GM19467 (cell line): ENCODE data around the gene MYO5C.
"Not testable (repeated sequence)": the region's sequence is repeated elsewhere in the genome, so short reads cannot be mapped to it uniquely, and the experiment has no call there.

Experiments used
- ATAC-seq: cut with Tn5 transposase; IDR thresholded peaks from one replicate; pipeline ENCODE4 v1.9.1; 2021; ENCODE audit warnings: mild to moderate bottlenecking, moderate library complexity; ENCODE audit not compliant: unreplicated experiment

The MYO5C gene

DNA sequence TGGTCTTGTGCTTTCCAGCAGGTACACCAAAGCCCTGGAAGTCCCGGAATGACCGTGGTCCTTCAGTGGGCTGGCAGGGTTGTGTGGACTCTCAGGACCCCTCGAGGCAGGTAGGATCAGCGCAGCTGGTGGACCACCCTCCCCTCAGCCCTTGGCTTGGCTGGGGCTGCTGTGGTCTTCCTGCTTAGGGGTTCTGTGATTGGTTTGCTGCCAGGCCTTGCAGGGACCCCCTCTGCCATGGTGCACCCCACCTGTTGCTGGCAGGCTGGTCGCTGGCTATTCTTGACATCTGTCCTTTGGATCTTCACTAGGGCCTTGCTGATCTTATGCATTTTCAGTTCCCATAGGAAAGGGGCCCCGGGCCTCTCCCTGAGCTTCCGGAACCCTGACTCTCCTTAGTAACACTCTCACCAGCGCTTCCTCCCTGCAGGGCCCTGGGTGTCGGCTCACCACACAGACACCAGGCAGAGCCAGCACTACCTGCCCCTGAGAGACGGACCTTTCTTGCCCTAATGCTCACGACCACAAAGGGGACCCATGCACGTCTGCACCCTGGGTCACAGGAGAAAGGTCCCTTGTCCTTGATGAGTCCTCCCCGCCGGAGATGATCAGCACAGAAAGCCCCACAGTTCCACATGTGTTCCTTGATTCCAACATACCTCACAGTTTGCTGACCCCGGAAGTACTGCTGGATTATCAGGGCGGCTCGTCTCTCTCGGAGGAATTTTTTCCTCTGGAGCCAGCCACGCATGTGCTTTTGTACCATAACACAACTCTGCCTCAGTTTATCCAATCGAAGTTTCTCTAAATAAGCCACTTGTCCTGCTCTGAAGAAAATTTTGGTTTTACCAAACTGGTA, 51.7 kb downstream of the MYO5C start:
- ATAC-seq: no peak

DNA sequence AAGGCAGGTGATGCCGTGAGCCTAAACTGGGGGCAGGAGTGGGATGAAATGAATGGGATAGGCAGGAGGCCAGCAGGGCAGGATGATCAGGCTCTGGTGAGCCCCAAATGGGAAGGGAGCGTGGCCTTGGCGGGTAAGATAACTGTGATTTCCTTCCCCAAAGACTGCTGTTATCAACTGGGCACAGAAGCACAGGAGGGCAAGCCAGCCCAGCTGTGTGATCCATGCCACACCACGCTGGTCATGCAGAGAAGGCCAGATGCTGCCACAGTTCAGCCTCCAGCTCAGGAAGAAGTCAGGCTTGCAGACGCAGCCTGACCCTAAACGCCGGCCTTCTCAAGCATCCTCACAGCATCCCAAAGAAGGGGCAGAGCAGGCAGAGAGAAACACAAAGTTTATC, 52.3 kb downstream of the MYO5C start:
- ATAC-seq: no peak

DNA sequence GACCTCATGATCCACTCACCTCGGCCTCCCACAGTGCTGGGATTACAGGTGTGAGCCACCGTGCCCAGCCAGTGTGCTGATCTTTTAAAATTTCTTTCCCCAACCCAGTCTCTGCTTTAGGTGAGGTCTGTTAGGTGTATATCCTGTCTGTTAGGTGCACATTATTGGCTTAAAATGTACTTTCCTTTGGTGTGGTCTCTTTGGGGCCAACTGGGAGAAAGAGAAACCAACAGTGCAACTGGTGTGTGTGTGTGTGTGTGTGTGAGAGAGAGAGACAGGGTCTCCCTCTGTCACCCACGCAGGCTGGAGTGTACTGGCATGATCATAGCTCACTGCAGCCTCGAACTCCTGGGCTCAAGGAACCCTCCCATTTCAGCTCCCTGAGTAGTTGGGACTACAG, 54.1 kb downstream of the MYO5C start:
- no peak for ATAC-seq

DNA sequence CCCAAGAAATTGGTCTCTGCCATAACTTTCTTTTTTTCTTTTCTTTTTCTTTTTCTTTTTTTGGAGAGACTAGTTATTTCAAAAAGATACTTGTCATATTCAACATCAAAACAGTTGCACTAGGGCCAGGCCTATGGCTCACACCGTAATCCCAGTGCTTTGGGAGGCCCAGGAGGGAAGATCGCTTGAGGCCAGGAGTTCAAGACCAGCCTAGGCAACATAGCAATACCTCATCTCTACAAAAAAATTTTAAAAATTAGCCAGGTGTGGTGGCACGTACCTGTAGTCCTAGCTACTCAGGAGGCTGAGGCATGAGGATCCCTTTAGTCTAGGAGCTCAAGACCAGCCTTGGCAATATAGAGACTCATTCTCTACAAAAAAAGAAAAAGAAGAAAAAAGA, 55.4 kb downstream of the MYO5C start:
- ATAC-seq: no peak

DNA sequence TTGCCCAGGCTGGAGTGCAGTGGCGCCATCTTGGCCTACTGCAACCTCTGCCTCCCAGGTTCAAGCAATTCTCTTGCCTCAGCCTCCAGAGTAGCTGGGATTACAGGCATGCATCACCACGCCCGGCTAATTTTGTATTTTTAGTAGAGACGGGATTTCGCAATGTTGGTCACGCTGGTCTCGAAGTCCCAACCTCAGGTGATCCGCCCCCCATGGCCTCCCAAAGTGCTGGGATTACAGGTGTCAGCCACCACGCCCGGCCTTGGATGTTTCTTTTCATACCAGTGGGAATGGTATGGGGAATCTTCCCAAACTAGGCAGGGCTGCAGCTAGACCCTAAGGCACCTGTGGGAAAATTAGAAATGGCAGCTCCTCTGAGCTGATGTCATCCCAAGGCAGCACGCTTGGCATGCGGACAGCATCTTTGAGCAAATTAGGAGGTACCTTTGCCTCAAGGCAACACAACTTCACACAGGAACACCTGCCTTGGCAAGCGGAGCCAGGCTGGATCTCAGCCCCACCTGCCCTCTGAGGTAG, 56.5 kb downstream of the MYO5C start:
- ATAC-seq: not testable (repeated sequence)

DNA sequence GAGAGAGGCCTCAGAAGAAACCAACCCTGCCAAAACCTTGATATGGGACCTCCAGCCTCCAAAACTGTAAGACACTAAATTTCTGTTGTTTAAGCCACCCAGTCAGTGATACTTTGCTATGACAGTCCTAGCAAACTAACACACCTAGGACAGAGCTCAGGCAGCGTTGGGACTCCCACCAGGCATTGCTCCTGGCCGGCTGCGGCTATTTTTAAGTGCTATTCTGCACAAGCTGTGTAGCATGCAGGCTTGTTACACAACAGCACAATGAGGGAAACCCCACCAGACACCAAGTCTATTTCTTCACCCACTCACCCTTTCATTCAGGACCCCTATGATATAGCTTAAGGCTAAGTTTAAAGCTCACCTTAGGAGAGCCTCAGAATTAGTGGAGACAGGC, 57.5 kb downstream of the MYO5C start:
- no peak for ATAC-seq

DNA sequence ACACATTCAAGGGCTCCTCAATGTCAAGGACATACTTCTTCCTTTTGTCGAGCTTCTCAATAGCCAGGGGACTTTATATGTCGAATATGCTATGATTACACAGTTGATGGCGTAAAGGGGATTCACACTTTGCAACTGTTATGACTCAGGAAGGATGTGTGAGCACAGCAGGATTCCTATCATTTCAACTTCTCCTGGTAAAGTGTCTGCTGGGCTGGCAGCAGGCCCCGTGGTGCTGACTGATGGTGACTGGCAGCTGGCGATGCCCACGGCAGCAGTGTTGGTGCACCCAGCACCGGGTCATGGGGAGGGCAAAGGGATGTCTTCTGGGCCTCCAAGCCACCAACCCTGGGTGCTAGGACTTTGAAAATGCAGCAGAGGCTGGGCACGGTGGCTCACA, 59.6 kb downstream of the MYO5C start:
- no peak for ATAC-seq

DNA sequence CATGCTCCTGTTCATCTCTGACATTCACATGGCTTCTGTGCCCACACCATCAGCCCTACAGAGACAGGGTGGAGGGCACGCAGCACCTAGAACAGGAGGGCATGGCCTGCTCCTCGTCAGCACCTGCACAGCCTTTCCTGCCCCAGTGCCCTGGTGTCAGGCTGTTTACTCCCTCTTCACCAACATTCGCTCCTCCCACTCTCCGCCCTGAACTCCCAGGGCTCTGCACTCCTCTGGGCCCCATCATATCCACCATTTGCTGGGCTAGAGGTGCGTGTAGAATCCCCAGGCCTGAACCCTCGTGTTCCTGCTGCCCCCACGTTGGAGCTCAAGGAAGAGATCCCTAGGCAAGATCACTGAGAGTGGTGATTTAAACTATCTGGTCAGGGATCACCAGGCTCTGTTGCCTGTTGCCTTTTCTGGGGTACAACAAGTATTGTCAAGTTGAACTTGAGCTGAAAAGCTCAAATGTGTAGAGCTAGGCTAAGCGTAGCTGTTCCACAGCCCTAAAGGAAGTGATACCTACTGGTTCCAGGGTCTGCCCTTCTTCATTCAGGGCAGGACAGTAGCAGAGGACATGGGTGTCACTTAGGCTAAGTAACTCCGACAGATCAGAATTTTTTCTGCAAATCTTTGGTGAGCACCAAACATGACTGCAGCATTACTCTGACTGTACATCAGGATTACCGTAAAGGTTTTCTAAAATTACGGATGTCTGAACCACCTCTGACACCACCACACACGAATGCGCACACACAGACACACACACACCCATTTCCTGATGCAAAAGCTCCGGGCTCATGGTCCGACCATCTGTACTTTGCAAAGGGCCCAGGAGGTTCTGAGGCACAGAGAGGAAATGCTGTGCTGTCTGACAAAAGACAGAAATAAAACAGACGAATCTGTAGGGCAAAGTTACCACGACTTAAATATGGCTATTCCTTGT, 60.7 kb downstream of the MYO5C start:
- ATAC-seq: peak; percentile 39

DNA sequence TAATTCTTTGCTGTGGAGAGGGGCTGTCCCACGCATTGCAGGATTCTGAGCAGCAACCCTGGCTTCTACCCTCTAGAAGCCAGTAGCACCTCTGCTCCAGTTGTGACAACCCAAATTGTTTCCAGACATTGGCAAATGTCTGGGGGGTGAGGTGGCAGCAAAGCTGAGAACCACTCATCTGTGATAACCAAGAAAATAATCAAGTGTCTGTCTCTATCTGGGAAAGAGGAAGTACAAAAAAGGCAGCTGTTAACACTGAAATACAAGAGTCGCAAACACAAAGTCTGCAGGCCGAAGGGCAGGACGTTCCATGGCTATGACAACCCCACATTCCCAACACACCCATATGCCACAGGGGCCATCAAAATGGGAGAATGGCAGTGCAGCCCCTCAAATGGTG, 62.2 kb downstream of the MYO5C start:
- peak; percentile 32 for ATAC-seq

DNA sequence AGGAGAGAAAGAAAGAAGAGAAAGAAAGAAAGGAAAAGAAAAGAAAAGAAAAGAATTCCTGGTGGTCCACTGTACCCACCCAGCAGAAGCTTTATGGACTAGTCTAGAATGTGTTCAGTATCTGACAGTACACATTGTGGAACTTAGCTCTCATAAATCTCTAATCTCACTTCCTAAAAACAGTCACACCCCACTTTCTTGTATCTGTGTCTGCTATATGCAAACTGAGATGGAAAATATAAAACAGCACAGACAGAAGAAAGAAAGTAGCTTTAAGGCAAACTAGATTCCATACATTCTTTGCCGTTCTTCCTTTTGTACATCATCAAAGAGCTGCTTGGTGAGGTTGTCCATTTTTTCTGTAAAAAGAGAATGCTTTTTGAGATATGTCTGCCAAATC, 63.3 kb downstream of the MYO5C start:
- peak; percentile 49 for ATAC-seq

DNA sequence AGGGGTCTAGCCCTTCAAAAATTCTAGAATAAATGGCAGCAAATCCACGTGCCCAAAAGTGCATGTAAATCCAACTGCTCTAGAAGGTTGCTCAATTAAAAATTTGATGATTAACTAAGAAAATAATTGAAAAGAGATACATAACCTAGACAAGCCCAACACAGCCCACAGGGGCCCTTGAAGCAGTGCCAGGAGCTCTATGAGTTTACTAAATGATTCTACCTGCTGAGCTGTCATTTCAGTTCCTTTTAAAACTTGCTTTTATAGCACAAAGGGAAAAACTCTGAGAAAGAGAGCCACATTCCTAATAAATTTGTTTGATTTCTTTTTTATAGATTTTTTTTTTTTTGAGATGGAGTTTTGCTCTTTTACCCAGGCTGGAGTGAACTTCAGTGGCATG, 65.5 kb downstream of the MYO5C start:
- ATAC-seq: no peak

DNA sequence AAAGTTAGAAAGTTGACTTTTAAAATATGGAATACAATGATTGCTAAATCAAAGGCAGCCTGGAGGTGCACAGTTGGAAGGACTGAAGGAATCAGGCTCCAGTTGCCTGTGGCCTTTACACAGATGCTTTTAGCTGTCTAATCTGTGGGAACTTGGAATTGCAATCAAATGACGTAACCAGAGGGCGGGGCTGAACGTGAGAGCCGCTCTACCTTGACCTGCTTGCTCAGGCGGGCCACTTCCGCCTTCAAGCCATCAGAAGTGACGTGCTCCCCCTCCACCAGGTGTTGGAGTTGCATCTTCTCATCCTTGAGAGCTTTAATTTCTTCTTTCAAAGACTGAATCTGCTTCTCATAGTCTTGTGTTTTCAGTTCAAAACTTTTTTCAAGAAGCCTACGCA, 66.7 kb downstream of the MYO5C start:
- ATAC-seq: no peak

DNA sequence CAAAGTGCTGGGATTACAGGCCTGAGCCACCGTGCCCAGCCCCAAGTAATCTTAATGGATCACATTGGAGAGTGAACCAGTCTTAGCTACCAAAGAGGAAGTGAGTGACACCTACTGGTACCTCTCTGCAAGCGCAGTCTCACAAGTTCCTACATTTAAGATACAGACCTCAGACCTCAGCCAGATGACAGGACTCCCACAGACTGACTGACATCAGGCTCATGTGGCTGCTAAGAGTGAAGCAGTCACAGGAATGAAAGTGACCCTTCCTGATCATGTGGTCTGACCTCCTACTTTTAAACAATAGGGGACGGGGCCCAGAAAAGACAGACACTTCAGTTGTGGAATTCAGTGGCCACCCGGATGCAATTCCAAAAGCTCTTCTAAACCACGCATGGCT, 68.1 kb downstream of the MYO5C start:
- ATAC-seq: peak; percentile 70

DNA sequence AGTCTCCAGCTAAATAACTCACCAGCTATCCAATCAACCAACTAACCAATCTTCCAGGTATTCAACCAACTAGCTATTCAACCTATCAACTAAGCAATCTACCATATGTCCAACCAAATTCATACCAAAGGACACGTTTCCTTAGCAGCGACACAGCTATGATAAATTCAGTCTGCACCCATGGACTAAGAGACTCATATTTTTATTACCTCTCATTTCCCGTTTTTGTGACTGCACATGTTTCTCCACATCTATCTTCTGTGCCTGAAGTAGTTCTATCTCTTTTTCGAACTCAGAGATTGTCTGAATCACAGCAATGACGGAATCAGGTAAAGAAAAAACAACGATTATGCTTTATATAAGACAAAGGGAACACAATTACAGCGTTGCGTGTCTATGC, 70.4 kb downstream of the MYO5C start:
- no peak for ATAC-seq

DNA sequence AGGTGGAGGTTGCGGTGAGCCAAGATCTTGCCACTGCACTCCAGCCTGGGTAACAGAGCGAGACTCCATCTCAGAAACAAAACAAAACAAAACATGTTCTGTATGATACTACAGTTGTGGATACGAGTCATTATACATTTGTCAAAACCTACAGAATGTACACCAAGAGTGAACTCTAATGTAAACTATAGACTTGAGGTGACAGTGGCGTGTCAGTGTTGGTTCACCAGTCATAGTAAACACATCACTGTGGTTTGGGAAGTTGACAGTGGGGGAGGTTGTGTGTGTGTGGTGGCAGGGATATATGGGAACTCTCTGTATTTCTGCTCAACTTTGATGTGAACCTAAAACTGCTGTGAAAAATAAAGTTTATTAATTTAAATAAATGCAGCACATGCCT, 71.4 kb downstream of the MYO5C start:
- no peak for ATAC-seq

DNA sequence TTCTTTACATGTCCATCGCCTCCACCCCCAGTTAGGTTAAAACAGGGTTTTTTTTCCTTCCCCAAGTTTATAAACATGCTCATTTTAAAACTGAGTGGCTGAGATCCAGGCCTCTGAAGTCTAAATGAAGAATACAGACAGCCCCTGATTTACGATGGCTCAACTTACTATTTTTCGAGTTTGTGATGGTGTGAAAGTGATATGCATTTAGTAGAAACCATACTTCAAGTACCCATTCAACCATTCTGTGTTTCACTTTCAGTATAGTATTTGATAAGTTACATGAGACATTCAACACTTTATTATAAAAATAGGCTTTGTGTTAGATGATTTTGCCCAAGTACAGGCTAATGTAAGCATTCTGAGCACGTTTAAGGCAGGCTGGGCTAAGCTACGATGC, 73.9 kb downstream of the MYO5C start:
- peak; percentile 55 for ATAC-seq

DNA sequence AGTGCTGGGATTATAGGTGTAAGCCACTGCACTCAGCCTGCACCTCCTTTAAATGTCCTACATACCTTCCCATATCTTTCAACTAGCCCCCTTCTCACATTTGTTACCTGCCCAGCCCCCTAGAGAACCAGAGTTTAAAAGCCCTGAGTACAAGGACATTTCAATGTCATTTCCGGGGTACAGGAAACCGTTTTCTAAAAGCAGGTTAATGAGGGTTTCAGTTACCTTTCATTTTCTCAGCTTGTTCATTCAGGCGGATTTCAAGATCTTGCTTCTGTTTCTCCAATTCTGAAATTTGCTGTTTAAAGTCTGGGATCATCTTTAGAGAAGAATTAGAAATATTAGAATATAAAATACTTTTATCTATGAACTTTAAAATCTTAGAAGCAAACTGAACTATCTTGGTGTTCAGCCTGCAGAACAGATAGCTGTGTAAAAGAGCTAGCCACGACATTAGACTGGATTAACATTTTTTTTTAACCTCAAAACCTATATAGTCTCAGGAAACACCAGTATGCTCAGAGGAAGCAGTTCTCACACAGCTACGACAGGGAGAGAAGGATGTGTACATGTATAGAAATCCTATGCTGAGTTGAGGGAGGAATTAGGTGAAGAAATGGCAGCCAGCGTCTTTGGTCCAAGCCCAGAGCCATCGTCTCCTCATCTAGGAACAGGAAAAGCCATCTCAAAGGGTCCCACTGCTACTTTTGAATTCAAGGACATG, 74.5 kb downstream of the MYO5C start:
- ATAC-seq: peak; percentile 26

DNA sequence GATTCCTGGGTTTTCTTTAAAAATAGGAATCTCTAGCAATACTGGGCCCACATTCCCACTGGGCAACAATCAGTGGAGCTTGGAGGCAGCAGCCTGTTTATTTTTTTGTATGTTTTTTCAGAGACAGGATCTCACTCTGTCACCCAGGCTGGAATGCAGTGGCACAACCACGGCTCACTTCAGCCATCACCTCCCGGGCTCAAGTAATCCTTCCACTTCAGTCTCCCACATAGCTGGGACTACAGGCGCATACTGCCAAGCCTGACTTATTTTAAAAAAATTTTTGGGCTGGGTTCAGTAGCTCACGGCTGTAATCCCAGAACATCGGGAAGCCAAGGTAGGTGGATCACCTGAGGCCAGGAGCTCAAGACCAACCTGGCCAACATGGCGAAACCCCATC, 75.4 kb downstream of the MYO5C start:
- no peak for ATAC-seq

DNA sequence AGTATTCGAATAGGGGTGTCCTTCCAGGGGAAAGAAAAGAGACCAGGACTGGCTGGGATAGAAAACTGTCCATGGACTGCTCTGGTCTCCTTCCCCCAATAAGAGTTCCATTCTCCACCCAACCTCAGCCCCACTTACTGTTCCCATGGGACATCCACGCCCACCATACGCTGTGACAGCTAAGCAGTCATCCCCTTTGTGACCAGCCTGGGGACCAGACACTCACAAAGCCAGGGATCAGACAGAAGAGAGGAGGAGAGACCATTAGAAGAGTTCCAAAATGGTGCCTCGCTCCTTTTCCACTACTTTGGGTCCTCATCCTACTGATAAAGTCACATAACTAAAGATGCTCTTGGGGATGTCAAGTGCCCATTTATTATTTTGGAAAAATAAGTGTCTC, 76.8 kb downstream of the MYO5C start:
- no peak for ATAC-seq

DNA sequence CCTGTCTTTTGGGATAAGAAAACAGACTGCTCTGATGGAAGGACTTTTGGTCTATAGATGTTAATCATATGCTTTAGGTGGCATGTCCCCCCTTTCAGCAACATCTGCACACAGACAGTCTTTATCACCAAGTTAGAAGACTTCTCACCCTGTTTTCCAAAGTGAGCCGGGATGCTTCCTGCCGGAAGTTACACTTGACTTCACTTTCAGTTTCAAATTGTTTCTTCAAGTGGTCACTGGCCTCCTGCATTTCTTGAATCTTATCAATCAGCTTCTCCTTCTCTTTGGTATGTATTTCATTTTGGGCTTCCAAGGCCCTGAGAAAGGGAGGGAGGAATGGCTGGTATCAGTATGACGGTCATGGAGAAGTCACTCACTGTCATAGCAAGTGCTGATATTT, 77.2 kb downstream of the MYO5C start:
- ATAC-seq: no peak

DNA sequence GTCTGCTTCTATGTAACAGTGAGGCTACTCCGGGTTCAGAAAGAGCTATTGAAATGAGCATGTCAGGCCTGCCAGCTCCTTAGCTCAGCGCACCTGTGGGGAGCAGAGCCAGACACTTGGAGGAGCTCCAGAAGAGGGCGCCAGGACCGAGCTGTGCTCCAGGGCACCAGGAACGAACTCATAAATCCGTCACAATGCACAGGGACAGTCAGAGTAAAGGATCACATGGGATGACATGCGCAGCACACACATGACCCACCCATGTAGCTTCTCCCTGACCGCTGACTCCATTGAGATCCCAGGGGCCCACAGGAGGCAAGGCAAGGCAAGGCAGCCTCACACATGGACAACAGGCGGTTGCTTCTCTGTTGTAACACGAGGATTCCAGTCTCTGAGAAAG, 78.4 kb downstream of the MYO5C start:
- ATAC-seq: no peak
